ENCODE data around the gene MCM3.

- TF ChIP-seq, protein P1, sequence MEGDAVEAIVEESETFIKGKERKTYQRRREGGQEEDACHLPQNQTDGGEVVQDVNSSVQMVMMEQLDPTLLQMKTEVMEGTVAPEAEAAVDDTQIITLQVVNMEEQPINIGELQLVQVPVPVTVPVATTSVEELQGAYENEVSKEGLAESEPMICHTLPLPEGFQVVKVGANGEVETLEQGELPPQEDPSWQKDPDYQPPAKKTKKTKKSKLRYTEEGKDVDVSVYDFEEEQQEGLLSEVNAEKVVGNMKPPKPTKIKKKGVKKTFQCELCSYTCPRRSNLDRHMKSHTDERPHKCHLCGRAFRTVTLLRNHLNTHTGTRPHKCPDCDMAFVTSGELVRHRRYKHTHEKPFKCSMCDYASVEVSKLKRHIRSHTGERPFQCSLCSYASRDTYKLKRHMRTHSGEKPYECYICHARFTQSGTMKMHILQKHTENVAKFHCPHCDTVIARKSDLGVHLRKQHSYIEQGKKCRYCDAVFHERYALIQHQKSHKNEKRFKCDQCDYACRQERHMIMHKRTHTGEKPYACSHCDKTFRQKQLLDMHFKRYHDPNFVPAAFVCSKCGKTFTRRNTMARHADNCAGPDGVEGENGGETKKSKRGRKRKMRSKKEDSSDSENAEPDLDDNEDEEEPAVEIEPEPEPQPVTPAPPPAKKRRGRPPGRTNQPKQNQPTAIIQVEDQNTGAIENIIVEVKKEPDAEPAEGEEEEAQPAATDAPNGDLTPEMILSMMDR (conservative IDR thresholded peaks at IDR 0.05; ENCODE audit: low read depth, low read length): no peak
- TF ChIP-seq ELK1 (IDR thresholded peaks at IDR 0.05; ENCODE audit: borderline replicate concordance, low read depth, low read length): no peak
- no peak for TF ChIP-seq MAFK (IDR thresholded peaks at IDR 0.05; ENCODE audit: low read depth, low read length)
- no peak for TF ChIP-seq BHLHE40 (IDR thresholded peaks at IDR 0.05; ENCODE audit: low read depth, low read length)
- no peak for TF ChIP-seq POLR2A (IDR thresholded peaks at IDR 0.05; ENCODE audit: low read depth, low read length)
- TF ChIP-seq RAD21 (IDR thresholded peaks at IDR 0.05; ENCODE audit: low read length): no peak
- TF ChIP-seq CEBPB (IDR thresholded peaks at IDR 0.05; ENCODE audit: low read depth, low read length): no peak
- TF ChIP-seq NFE2L2 (IDR thresholded peaks at IDR 0.05; ENCODE audit: low read depth, low read length): no peak
- TF ChIP-seq, protein P2, sequence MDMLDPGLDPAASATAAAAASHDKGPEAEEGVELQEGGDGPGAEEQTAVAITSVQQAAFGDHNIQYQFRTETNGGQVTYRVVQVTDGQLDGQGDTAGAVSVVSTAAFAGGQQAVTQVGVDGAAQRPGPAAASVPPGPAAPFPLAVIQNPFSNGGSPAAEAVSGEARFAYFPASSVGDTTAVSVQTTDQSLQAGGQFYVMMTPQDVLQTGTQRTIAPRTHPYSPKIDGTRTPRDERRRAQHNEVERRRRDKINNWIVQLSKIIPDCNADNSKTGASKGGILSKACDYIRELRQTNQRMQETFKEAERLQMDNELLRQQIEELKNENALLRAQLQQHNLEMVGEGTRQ (IDR thresholded peaks at IDR 0.05; ENCODE audit: low read depth, low read length): no peak
- TF ChIP-seq CHD1 (IDR thresholded peaks at IDR 0.05; ENCODE audit: low read depth, low read length): no peak
- TF ChIP-seq RFX5 (IDR thresholded peaks at IDR 0.05; ENCODE audit: low read depth, low read length): no peak
- TF ChIP-seq FOS (IDR thresholded peaks at IDR 0.05; ENCODE audit: low read depth, low read length): no peak
Measured at GRCh38 chr6:52299653-52300052, 15.1 kb upstream of the MCM3 start.

Measured in IMR-90 (cell line).